ENCODE measurements around the gene PRLH. TPM values are rescaled to one million over a fixed set of nuclear protein-coding genes. Genes with fewer than 3 reads are reported as not detected.

PRLH gene, protein sequence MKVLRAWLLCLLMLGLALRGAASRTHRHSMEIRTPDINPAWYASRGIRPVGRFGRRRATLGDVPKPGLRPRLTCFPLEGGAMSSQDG
- not detected in 2 replicates for polyA plus RNA-seq

DNA sequence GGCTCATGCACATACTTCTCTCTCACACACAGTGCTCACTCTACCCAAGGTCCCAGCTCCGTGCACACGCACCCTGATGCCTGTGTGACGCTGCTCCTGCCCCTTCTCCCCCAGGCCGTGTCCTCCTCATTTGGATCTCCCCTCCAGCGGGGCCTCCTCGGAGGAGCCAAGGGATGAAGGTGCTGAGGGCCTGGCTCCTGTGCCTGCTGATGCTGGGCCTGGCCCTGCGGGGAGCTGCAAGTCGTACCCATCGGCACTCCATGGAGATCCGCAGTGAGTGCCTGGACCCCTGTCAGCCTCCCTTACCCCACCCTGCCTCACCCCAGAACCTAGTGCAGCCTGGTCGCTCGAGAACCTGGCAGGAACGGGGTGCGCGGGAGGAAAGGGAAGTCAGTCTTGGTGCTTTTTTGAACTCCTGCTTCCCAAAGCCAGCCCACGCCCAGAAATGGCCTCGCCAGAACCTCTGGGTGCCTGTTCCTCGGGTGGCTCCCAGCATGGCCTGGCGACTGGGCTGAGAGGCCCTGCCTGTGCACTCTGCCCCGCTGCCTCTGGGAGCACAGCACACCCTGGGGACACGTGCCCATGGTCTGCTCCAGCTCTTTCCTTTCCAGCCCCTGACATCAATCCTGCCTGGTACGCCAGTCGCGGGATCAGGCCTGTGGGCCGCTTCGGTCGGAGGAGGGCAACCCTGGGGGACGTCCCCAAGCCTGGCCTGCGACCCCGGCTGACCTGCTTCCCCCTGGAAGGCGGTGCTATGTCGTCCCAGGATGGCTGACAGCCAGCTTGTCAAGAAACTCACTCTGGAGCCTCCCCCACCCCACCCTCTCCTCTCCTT, at the start of gene PRLH:
Gene PRLH, plus strand, starts transcription at position 174 of the 835 bp plus-strand sequence. Its CDS starts 0 bp downstream, at position 174.

DNA sequence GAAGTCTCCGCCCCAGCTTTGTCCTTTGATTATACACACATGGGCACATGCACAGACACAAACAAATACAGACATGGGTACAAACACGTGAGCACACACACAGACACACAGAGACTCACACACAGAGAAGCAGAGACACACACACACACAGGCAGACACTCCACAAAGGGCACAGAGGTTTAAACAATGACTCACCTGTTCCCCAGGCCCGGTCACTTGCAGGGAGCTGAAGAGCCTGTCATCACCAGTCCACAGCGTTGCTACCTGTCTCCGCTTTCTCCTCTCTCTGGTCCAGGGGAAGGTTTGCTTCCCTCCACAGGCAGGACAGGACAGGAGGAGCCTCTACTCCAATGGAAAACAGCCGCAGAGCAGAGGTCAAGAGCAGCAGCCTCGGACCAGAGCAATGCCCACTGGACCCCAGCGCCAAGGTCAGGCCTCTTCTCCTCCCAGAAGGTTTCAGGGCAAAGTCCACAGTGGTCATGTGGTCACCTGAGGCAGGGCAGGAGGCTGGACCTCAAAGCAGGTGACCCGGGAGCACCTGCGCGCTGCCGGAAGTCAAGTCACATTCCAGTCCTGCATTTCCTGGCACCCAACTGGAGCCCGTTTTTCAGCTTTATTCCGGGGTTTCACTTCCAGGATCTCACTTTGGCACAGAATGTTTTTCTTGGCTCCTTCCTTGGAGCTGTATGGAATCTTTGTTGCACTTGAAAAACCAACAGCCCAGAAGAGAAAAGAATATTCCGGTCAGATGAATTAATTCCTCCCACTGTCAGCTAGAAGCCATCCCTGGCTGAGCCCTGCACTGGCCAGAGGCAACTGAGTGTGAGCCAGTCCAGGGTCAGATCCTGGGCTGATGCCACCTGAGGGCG, 24.1 kb downstream of the PRLH start, which contains the start of gene RAB17:
Gene RAB17, minus strand, starts transcription at position 463 of the 869 bp plus-strand sequence. CDS start 4,580 bp downstream, outside the sequence.

Other genes with a start within 250 kb of the PRLH start
- gene COL6A3, start 152.4 kb upstream of the PRLH start, polyA plus RNA-seq: 0.03 TPM in 1 of 2 replicates, not detected in the other
- not detected in 2 replicates for gene MLPH, start 79.3 kb upstream of the PRLH start, polyA plus RNA-seq
- gene RAB17, start 24.2 kb downstream of the PRLH start, polyA plus RNA-seq: not detected in 2 replicates
- gene LRRFIP1, start 61.0 kb downstream of the PRLH start, polyA plus RNA-seq: 47.5 and 48.2 TPM in 2 replicates
- 0.35 and 0.52 TPM in 2 replicates for gene RBM44, start 232.2 kb downstream of the PRLH start, polyA plus RNA-seq

Measured in Purkinje cell (primary cell).